ENCODE results near the gene MON2. TPM values are rescaled to one million over a fixed set of nuclear protein-coding genes. Genes with fewer than 3 reads are reported as not detected.

MON2 gene
- total RNA-seq, 1 experiment from 2014 or later = 32.8 TPM

DNA sequence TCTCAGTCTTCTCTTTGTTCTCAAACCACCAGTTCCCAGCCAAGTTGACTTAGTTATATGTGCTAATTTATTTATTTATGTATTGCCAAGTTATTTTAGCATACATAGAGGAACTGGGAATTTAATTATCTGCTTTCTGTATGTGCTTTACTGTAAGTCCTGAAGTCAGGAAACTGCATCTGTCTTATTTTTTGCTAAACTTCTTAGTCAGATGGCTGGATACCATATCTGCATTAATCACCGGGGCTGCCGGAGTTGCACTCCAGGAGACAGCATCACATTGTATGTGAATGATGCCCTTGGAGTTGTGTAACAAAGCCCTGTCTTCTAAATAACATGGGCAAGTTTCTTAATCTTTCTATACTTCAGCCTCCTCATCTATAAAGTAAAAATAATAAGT is 96.2 kb downstream of the MON2 start:
- no peak overlapping the region for H3K4me2 ChIP-seq
- peaks cover 5% of the 10 kb centered on the region for H3K36me3 ChIP-seq (ENCODE audit: low read depth)
- H3K4me1 ChIP-seq (replicated peaks; ENCODE audit: insufficient read depth) = no peaks in the 10 kb centered on the region
- no peak overlapping the region for H3K4me3 ChIP-seq
- intact Hi-C loops (cut with micrococcal nuclease; ENCODE audit: unreplicated experiment) = no loop called here
- H3K27me3 ChIP-seq (ENCODE audit: insufficient read depth, low read depth) = no peaks in the 10 kb centered on the region
- no TSS peak for BruUV-seq (replicated peaks)
- H3K9me3 ChIP-seq (ENCODE audit: insufficient read depth, low read depth) = no peaks in the 10 kb centered on the region
- TF ChIP-seq EZH2 (IDR thresholded peaks at IDR 0.05; ENCODE audit: low read depth) = no peak
- TF ChIP-seq, protein P1, sequence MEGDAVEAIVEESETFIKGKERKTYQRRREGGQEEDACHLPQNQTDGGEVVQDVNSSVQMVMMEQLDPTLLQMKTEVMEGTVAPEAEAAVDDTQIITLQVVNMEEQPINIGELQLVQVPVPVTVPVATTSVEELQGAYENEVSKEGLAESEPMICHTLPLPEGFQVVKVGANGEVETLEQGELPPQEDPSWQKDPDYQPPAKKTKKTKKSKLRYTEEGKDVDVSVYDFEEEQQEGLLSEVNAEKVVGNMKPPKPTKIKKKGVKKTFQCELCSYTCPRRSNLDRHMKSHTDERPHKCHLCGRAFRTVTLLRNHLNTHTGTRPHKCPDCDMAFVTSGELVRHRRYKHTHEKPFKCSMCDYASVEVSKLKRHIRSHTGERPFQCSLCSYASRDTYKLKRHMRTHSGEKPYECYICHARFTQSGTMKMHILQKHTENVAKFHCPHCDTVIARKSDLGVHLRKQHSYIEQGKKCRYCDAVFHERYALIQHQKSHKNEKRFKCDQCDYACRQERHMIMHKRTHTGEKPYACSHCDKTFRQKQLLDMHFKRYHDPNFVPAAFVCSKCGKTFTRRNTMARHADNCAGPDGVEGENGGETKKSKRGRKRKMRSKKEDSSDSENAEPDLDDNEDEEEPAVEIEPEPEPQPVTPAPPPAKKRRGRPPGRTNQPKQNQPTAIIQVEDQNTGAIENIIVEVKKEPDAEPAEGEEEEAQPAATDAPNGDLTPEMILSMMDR (conservative IDR thresholded peaks at IDR 0.05) = no peak
- DNase-seq = no peak
- no peak overlapping the region for H2AFZ ChIP-seq
- no peaks in the 10 kb centered on the region for H3F3A ChIP-seq (ENCODE audit: insufficient read depth, low read depth)
- H3K9me2 ChIP-seq (ENCODE audit: insufficient read depth) = no peaks in the 10 kb centered on the region
- H4K20me1 ChIP-seq (ENCODE audit: insufficient read depth) = no peaks in the 10 kb centered on the region
- CTCF ChIA-PET = no interaction called here
- H3K79me2 ChIP-seq (ENCODE audit: low read depth) = no peaks in the 10 kb centered on the region
- POLR2A ChIA-PET (ENCODE audit: unreplicated experiment) = interaction anchor here (0.7 kb wide), 1 partner anchor 29 kb away, joined by 19 read pairs; no protein-coding TSS in a partner anchor
- H3K27ac ChIP-seq = no peak overlapping the region

DNA sequence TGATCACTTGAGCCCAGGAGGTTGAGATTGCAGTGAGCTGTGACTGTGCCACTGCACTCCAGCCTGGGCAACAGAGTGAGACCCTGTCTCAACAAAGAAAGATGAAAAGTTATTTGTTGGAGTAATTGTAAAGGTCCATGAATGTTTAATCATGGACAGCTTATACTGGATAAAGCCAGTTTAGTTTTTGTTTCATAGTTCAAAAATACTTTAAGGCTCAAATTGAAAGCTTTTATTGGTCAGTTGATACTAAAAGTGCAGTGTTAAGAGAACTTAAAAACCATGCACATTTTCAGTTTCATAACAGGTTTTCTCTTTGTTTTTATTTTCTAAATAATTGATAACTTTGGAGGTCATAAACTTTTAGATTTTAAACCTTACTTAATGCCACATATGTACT is 108.4 kb downstream of the MON2 start:
- Histone ChIP-seq H3F3A (ENCODE audit: insufficient read depth, low read depth) (no peaks in the 10 kb centered on the region), H3K9me3 (ENCODE audit: insufficient read depth, low read depth) (no peaks in the 10 kb centered on the region), H3K27ac (no peak overlapping the region), H3K4me3 (no peak overlapping the region), H3K4me1 (replicated peaks; ENCODE audit: insufficient read depth) (no peaks in the 10 kb centered on the region), H3K27me3 (ENCODE audit: insufficient read depth, low read depth) (no peaks in the 10 kb centered on the region), H3K36me3 (ENCODE audit: low read depth) (no peaks in the 10 kb centered on the region), H4K20me1 (ENCODE audit: insufficient read depth) (no peaks in the 10 kb centered on the region), H2AFZ (no peak overlapping the region), H3K9me2 (ENCODE audit: insufficient read depth) (no peaks in the 10 kb centered on the region), H3K4me2 (no peak overlapping the region), H3K79me2 (ENCODE audit: low read depth) (no peaks in the 10 kb centered on the region)
- intact Hi-C loops (cut with micrococcal nuclease; ENCODE audit: unreplicated experiment) = no loop called here
- no peak for DNase-seq
- no TSS peak for BruUV-seq (replicated peaks)
- TF ChIP-seq EZH2 (IDR thresholded peaks at IDR 0.05; ENCODE audit: low read depth) = no peak
- TF ChIP-seq, protein P1 (conservative IDR thresholded peaks at IDR 0.05) = no peak
- CTCF ChIA-PET = no interaction called here
- POLR2A ChIA-PET (ENCODE audit: unreplicated experiment) = no interaction called here

DNA sequence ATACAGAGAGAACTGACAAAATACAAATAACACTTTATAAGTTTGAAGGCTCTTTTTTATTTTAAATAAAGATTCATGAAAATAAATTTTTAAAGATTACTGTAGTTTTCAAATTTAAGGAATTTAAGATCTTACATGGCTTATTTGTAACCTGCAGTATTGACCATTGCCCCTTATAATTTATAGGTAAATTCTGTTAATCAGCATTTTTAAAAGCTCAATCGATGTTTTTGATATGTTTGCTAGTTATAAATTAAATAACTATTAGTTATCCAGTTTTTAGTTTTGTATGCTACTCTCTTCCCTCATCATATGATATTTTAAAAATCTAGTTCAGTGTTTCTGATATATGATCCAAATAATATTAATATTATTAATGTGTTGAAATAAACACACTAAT is 109.9 kb downstream of the MON2 start:
- Histone ChIP-seq H3K27ac (no peak overlapping the region), H3K9me2 (ENCODE audit: insufficient read depth) (no peaks in the 10 kb centered on the region), H3K9me3 (ENCODE audit: insufficient read depth, low read depth) (no peaks in the 10 kb centered on the region), H2AFZ (no peak overlapping the region), H3K36me3 (ENCODE audit: low read depth) (no peaks in the 10 kb centered on the region), H4K20me1 (ENCODE audit: insufficient read depth) (no peaks in the 10 kb centered on the region), H3K4me1 (replicated peaks; ENCODE audit: insufficient read depth) (no peaks in the 10 kb centered on the region), H3K27me3 (ENCODE audit: insufficient read depth, low read depth) (no peaks in the 10 kb centered on the region), H3F3A (ENCODE audit: insufficient read depth, low read depth) (no peaks in the 10 kb centered on the region; the same call in 1 of the 2 replicates), H3K79me2 (ENCODE audit: low read depth) (no peaks in the 10 kb centered on the region), H3K4me3 (no peak overlapping the region), H3K4me2 (no peak overlapping the region)
- TF ChIP-seq, protein P1 (conservative IDR thresholded peaks at IDR 0.05) = no peak
- TF ChIP-seq EZH2 (IDR thresholded peaks at IDR 0.05; ENCODE audit: low read depth) = no peak
- no TSS peak for BruUV-seq (replicated peaks)
- ChIA-PET CTCF (no interaction called here), POLR2A (ENCODE audit: unreplicated experiment) (no interaction called here)
- DNase-seq = no peak
- intact Hi-C loops (cut with micrococcal nuclease; ENCODE audit: unreplicated experiment) = no loop called here
